Right lobe of liver (tissue), 6 donors: ENCODE measurements around the gene PTP4A2. TPM values are rescaled to one million over a fixed set of nuclear protein-coding genes. Genes with fewer than 3 reads are reported as not detected.

Experiments
- ATAC-seq, 4 donors: fragments of 200-7000 bp; cut with Tn5 transposase; one replicate each; pipeline ENCODE4 v1.9.1; 2020; ENCODE audit warnings: mild to moderate bottlenecking in 4 of 4, moderate library complexity in 4 of 4
- DNase-seq, 3 donors: peaks; one replicate each; pipeline ENCODE4 v3.0.0-alpha.2; 2020
- H3K27ac ChIP-seq, 3 donors: fragments of 200-600 bp; one replicate each; pipeline ENCODE4 v1.8.0; 2022
- H3K27me3 ChIP-seq, 2 donors: fragments of 200-600 bp; one replicate each; pipeline ENCODE4 v1.8.0; 2022
- H3K36me3 ChIP-seq, 4 donors: fragments of 200-600 bp; sonication (generic) in 1 of 4; one replicate each; pipeline versions ENCODE4 v1.5.1 to v1.8.0; 2017 to 2022; ENCODE audit warnings: control low read depth in 1 of 4
- H3K4me1 ChIP-seq, 4 donors: fragments of 200-600 bp; sonication (generic) in 1 of 4; one replicate each; pipeline versions ENCODE4 v1.5.1 to v1.8.0; 2017 to 2022; ENCODE audit warnings: control low read depth in 1 of 4
- H3K4me3 ChIP-seq, 3 donors: fragments of 200-600 bp; one replicate each; pipeline ENCODE4 v1.8.0; 2022
- H3K9me3 ChIP-seq, 4 donors: fragments of 200-600 bp; sonication (generic) in 1 of 4; one replicate each; pipeline versions ENCODE4 v1.5.1 to v1.8.0; 2017 to 2022; ENCODE audit warnings: control low read depth in 1 of 4
- CTCF ChIP-seq, 4 donors: fragments of 200-600 bp in 3 of 4; fragments of 450-650 bp in 1 of 4; IDR thresholded peaks; one replicate each; pipeline versions ENCODE4 v1.5.1 to v1.8.0; 2016 to 2022; ENCODE audit warnings: antibody characterized with exemption in 4 of 4, mild to moderate bottlenecking in 2 of 4
- POLR2A ChIP-seq: fragments of 450-650 bp; IDR thresholded peaks from one replicate; pipeline ENCODE4 v1.6.1; 2017; ENCODE audit warnings: antibody characterized with exemption, mild to moderate bottlenecking
- WGBS: methylation state at CpG from one replicate; pipeline ENCODE4 v1.1.6; 2018; ENCODE audit warnings: low coverage, low lambda C conversion rate; ENCODE audit not compliant: insufficient coverage; ENCODE audit errors: missing lambda C conversion rate; 5-methylcytosine and 5-hydroxymethylcytosine counted together
- intact Hi-C, 2 donors: fragments of 100-400 bp; cut with DNase I; formaldehyde crosslinking; loops; one replicate each; pipeline versions ENCODE4 v1.11.2 to v1.14.1; 2022
- total RNA-seq, 6 experiments: library from RNA; depleted of rRNA in 2 of 6; stranded (reverse); fragments of >200 nt in 2 of 6; fragmentation: NEBNext Ultra II Directional in 3 of 6; extraction: Animal tissue kit (Norgen Biotek cat#: 25700) in 3 of 6; gene quantifications; one replicate each; pipeline versions ENCODE4 v1.1.0 to v1.2.4, GENCODE V29; 2016 to 2023
- donor health status: DM: no; HTN: yes; CAD: no.
- donor health status: DM: no; HTN: no; CAD: no.
- donor health status: DM: no; HTN: no; CAD: no.
- donor health status: DM: no; HTN: yes; CAD: no.
- donor health status: DM: no; HTN: yes; CAD: no.

The PTP4A2 gene
- total RNA-seq, 6 experiments from 2014 or later: 66.3 to 143 (median 117) TPM

- H3K36me3 ChIP-seq: no peaks in the 10 kb centered on the region
- 84% methylated on average over 5 of the region's 7 CpGs for WGBS
- H3K9me3 ChIP-seq: no peaks in the 10 kb centered on the region
- TF ChIP-seq POLR2A (no peak), CTCF (IDR thresholded peaks at IDR 0.05) (no peak)
- DNase-seq (no peak), ATAC-seq (no peak)
- no peaks in the 10 kb centered on the region for H3K4me1 ChIP-seq
- no peaks in the 10 kb centered on the region for H3K27me3 ChIP-seq
- intact Hi-C loops: no loop called here
- no peak overlapping the region for H3K4me3 ChIP-seq
- no peak overlapping the region for H3K27ac ChIP-seq
Observed at GRCh38 chr1:31860581-31860980, 77.6 kb downstream of the PTP4A2 start.

GRCh38 chr1:31859719-31860118, 78.4 kb downstream of the PTP4A2 start:
- DNase-seq (no peak), ATAC-seq (peak in 1 of 4 donors; percentile 78)
- no peaks in the 10 kb centered on the region for H3K27me3 ChIP-seq
- no peaks in the 10 kb centered on the region for H3K4me1 ChIP-seq
- intact Hi-C loops: no loop called here
- no peak overlapping the region for H3K4me3 ChIP-seq
- H3K27ac ChIP-seq: no peak overlapping the region
- no peaks in the 10 kb centered on the region for H3K36me3 ChIP-seq
- WGBS: 83% methylated on average over 1 of the region's 2 CpGs
- TF ChIP-seq CTCF (IDR thresholded peaks at IDR 0.05) (no peak), POLR2A (no peak)
- no peaks in the 10 kb centered on the region for H3K9me3 ChIP-seq

- TF ChIP-seq POLR2A (no peak), CTCF (IDR thresholded peaks at IDR 0.05) (no peak)
- Histone ChIP-seq H3K27me3 (no peaks in the 10 kb centered on the region), H3K27ac (no peak overlapping the region), H3K36me3 (no peaks in the 10 kb centered on the region), H3K4me1 (no peaks in the 10 kb centered on the region), H3K9me3 (no peaks in the 10 kb centered on the region), H3K4me3 (no peak overlapping the region)
- ATAC-seq (no peak), DNase-seq (no peak)
- intact Hi-C loops: no loop called here
- WGBS: 100% methylated on average over 3 of the region's 3 CpGs
Observed at GRCh38 chr1:31859044-31859443, 79.1 kb downstream of the PTP4A2 start.

GRCh38 chr1:31857863-31858262, 80.3 kb downstream of the PTP4A2 start:
- no peaks in the 10 kb centered on the region for H3K9me3 ChIP-seq
- no peak overlapping the region for H3K4me3 ChIP-seq
- ATAC-seq: no peak
- intact Hi-C loops: no loop called here
- H3K36me3 ChIP-seq: no peaks in the 10 kb centered on the region
- no peak overlapping the region for H3K27ac ChIP-seq
- no peaks in the 10 kb centered on the region for H3K4me1 ChIP-seq
- H3K27me3 ChIP-seq: no peaks in the 10 kb centered on the region
- no peak for TF ChIP-seq POLR2A
- no peak for TF ChIP-seq CTCF (IDR thresholded peaks at IDR 0.05)
- DNase-seq: no peak
- WGBS: 91% methylated on average over 6 of the region's 6 CpGs

Other genes starting within 250 kb of the PTP4A2 start
- 1 to 10 TPM in 5 of 6 experiments, under 1 TPM in 1; 0.73 to 3.5 (median 1.9) TPM for gene COL16A1, start 234.4 kb downstream of the PTP4A2 start, total RNA-seq
- under 1 TPM in 2 of 6 experiments, not detected in 4; 0.06 TPM for gene ADGRB2, start 174.0 kb downstream of the PTP4A2 start, total RNA-seq
- under 1 TPM in 4 of 6 experiments, not detected in 2; 0.15 to 0.74 (median 0.36) TPM for gene SPOCD1, start 122.3 kb downstream of the PTP4A2 start, total RNA-seq
- gene KHDRBS1, start 75.5 kb upstream of the PTP4A2 start, total RNA-seq: 10 to 100 TPM; 22.8 to 38.2 (median 34.0) TPM
- gene TMEM39B, start 134.6 kb upstream of the PTP4A2 start, total RNA-seq: 10 to 100 TPM in 1 of 6 experiments, 1 to 10 TPM in 5; 4.0 to 10.3 (median 6.3) TPM
- gene KPNA6, start 169.7 kb upstream of the PTP4A2 start, total RNA-seq: 10 to 100 TPM; 23.4 to 44.6 (median 34.0) TPM
- 10 to 100 TPM; 26.0 to 39.6 (median 33.5) TPM for gene TXLNA, start 241.3 kb upstream of the PTP4A2 start, total RNA-seq